ENCODE results near the gene POLR2I. TPM values are rescaled to one million over a fixed set of nuclear protein-coding genes. Genes with fewer than 3 reads are reported as not detected.

Gene POLR2I
- total RNA-seq, 4 donors from 2014 or later = 31.3 to 76.1 (median 35.5) TPM

- TF ChIP-seq CTCF (IDR thresholded peaks at IDR 0.05; ENCODE audit: low read depth) = no peak
Observed at GRCh38 chr19:36082916-36083315, 31.8 kb downstream of the POLR2I start.

- TF ChIP-seq CTCF (IDR thresholded peaks at IDR 0.05; ENCODE audit: low read depth) = no peak
Observed at GRCh38 chr19:36081894-36082293, 32.8 kb downstream of the POLR2I start.

- TF ChIP-seq CTCF (IDR thresholded peaks at IDR 0.05; ENCODE audit: low read depth) = no peak
Observed at GRCh38 chr19:36081385-36081784, 33.3 kb downstream of the POLR2I start.

GRCh38 chr19:36079389-36079945 is 35.2 kb downstream of the POLR2I start:
- TF ChIP-seq CTCF (IDR thresholded peaks at IDR 0.05; ENCODE audit: low read depth) = no peak

- TF ChIP-seq CTCF (IDR thresholded peaks at IDR 0.05; ENCODE audit: low read depth) = no peak
Observed at GRCh38 chr19:36073121-36073876, 41.4 kb downstream of the POLR2I start.

- no peak for TF ChIP-seq CTCF (IDR thresholded peaks at IDR 0.05; ENCODE audit: low read depth)
Observed at GRCh38 chr19:36072081-36072480, 42.6 kb downstream of the POLR2I start.

- TF ChIP-seq CTCF (IDR thresholded peaks at IDR 0.05; ENCODE audit: low read depth) = no peak
Observed at GRCh38 chr19:36067681-36068080, 47.0 kb downstream of the POLR2I start.
